HG03558 (cell line): ENCODE results near the gene CTNNA3.

ENCODE experiments used
- ATAC-seq: cut with Tn5 transposase; IDR thresholded peaks from one replicate; pipeline ENCODE4 v1.9.1; 2021; ENCODE audit warnings: moderate number of reproducible peaks; ENCODE audit not compliant: unreplicated experiment; ENCODE audit errors: extremely low read depth

Gene CTNNA3

GRCh38 chr10:66804962-66805361 is 891.0 kb downstream of the CTNNA3 start:
- no peak for ATAC-seq

GRCh38 chr10:66803174-66803573 is 892.8 kb downstream of the CTNNA3 start:
- ATAC-seq: no peak

DNA sequence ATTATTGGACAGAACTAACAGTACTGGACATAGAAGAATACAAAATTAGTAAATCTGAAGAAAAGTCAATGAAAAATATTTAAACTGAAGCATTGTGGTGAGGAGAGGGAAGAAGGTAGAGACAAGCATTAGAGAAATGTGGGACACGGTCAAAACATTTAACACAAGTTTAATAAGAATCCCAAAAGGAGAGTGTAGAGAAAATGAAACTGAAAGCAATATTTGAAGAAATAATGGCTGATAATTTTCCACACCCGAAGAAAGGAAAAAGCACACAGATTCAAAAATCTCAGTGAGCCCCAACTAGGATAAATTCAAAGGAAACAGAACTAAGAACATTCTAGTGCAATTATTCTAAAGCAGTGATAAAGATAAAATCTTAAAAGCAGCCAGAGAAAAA is 896.5 kb downstream of the CTNNA3 start:
- ATAC-seq: no peak

DNA sequence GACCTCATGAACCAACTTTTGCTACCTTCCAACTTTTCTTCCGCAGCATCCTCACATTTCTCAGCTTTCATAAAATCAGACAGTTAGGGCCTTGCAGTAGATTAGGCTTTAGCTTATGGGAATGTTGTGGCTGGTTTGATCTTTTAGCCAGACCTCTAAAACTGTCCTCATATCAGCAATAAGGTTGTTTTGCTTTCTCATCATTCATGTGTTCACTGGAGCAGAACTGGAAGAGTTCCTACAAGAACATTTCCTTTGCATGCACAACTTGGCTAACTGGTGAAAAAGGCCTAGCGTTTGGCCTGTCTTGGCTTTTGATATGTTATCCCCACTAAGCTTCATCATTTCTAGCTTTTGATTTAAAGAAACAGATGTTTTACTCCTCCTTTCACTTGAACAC is 900.1 kb downstream of the CTNNA3 start:
- ATAC-seq: no peak

- ATAC-seq: no peak
Measured at GRCh38 chr10:66792441-66792840, 903.6 kb downstream of the CTNNA3 start.

GRCh38 chr10:66788178-66788987 is 907.6 kb downstream of the CTNNA3 start:
- no peak for ATAC-seq

DNA sequence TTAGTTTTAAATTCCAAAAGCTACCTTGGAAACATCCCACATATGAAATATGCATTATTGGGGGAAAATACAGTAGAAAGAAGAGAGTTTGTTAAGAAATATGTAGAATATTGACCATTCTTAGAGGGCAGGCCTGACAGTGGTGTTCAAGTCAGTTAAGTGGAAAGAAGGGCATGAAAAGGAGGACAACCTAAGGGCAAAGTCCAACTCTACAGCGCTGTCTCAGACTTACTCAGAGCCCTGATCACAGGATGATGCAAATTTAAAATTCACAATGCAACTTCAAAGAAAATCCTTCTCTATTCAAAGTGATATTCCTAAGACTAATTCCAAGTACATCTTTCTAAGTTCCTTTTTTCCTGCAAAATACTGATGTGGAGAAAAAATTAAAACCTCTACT is 909.3 kb downstream of the CTNNA3 start:
- no peak for ATAC-seq

DNA sequence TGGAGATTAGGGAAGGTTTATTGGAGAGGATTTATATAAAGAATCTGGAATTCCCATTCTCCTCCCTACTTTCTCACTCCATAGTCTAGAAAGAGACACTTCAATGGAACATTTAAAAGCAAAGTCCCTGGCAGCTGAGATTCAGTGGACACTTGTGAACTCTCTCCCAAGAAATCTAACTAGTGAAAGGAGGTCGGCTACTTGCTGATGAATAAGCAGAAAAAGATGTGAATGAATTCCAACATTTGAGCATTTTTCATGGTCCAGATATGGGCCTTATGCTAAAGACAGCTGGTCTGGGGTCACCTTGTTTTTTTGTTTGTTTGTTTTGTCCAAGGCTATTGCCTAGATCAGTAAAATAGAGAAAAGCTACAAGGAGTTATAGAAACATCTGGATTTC is 911.2 kb downstream of the CTNNA3 start:
- ATAC-seq: no peak

GRCh38 chr10:66783316-66783715 is 912.7 kb downstream of the CTNNA3 start:
- no peak for ATAC-seq

DNA sequence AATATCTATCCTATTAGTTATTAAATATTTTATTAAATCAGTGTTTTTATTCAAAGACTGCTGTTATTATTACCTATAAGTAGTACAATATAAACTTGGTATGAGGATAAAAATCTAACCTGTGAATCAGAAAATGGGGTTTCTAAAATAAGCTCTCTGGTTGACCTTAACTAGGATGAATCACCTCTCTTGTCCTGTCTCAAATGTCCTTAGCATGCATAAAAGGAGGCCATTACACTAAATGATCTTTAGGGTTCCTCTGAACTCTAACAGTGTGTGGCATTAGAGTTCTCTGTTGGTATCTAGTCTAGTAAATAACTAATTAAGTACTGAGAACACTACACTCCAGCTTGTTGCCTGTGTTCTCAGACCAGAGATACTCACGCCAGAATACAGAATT is 913.2 kb downstream of the CTNNA3 start:
- no peak for ATAC-seq

DNA sequence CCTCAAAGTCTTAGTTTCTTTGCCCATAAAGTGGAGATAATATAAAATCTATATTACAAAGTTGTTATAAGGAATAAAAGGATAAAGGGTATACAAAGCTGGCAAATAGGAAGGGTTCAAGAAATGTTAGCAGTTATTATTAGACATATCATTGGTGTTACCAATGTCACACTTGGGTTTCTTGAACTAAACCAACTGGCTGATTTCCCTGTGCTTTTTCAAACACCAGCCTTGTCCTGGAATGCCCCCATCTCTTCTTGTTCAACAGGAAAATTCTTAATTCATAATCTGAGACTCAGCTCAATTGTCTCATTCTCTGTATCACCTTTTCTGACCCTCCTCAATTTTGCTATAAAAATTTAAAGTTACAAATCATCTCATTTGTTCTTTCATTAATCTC is 913.9 kb downstream of the CTNNA3 start:
- no peak for ATAC-seq

GRCh38 chr10:66780796-66781195 is 915.2 kb downstream of the CTNNA3 start:
- no peak for ATAC-seq

DNA sequence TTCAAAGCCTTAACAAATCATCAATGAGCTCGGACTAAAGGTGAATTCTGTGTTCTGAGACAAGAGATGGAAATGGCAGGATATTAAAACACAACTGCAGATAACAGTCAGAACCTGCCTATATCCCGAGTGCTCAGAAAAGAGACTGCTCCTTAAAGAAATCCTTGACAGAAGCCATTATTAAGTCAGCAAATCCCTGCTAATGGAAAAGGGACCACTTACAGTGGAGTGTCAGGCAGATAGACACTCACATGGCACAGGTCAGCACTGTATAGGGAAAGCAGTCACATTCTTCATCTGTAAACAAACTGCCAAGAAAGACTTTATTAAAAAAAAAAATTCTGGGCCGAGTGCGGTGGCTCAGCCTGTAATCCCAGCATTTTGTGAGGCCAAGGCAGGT is 917.6 kb downstream of the CTNNA3 start:
- no peak for ATAC-seq

- no peak for ATAC-seq
Measured at GRCh38 chr10:66777665-66778064, 918.3 kb downstream of the CTNNA3 start.

DNA sequence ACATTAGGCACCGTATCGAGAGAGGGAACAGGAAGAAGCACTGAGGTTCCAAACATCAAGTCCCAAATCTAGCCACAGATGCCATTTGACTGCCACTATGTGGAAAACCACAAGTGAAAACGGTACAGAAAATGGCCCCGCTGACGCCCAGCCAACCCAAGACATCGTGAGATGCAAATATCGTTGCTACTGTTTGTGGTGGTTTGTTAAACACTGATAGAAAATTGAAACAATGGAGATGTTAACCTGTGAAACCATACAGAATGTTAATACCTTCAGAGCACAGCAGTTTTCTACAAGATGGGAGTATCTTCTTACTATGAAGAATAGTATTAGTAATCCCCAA is 922.5 kb downstream of the CTNNA3 start:
- no peak for ATAC-seq

DNA sequence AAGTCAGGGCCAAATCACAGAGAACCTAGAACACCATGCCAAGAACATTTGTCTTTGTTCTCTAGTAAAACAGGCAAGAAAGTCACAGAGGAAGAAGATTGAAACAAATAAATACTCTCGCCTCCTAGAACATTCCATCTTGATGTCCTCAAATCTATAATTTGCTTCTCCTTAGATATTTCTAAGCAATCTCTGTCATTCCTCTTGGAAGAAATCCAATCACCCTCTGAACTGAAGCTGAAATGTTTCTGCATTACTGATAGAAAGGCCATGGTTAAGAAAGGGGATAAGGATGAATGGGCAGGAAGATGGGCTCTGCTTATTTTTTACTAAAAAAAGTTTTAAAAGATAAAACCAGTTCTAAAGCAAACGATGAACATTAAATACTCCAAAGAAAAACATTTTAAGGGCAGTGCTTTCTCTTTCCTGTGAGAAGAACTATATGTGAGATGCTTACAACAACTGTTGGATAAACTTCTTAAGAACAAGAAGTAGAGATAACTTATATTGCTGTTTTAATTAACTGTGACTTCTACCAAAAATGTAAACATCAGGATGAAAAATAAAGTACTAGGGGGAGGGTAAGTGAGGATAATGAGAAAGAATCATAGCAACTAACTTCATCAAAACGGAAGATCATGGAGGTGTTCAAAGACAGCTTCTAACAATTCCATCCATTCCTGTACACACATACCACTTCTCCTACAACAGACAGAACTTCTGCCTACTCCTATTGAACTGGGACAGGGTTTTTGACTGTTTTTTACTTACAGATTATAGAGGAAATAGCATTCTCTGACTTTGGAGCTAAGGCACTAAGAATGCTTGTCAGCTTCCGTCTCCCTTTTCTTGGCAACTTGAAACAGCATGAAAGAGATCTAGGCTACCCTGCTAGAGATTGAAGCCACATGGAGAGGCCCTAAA is 923.2 kb downstream of the CTNNA3 start:
- ATAC-seq: no peak

DNA sequence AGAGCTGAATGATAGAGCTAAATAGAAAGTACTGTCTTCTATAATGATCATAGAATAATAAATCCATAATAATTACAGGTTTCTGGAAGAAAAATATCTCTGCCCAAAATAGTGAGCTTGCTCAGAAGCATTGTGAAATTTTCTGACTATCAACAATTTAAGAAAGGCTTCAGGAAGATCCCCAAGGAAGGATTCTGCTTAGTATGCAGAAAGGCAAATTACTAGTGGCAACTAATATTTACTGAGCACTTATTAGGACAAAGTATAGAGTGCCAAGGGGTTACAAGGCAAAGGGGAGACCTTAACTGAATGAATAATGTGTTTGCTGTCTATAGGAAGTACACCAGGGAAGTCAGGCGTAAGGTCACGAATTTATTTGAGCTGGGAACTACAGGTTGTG is 928.3 kb downstream of the CTNNA3 start:
- no peak for ATAC-seq

DNA sequence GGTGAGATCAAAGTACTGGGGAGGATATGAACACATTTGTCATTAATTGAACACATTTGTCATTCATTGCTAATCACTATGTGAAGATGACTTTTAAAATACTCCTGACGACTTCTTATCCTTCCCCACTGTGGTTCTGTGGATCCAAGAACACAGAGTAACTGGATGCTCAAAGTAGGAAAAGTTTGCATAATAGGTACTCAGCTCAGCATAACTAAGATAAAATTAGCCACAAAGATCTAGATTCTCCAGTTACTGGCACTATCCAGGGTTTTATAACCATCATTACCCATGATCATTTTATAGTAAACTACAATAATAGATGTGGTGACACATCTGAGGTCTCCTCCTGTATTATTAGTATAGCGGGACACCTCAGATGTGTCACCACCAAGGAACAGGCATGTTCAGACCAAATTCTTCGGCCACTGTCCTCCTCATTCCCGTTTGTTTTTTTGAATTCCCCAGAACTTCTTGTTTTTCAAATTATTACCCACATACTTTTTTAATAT is 933.7 kb downstream of the CTNNA3 start:
- no peak for ATAC-seq

DNA sequence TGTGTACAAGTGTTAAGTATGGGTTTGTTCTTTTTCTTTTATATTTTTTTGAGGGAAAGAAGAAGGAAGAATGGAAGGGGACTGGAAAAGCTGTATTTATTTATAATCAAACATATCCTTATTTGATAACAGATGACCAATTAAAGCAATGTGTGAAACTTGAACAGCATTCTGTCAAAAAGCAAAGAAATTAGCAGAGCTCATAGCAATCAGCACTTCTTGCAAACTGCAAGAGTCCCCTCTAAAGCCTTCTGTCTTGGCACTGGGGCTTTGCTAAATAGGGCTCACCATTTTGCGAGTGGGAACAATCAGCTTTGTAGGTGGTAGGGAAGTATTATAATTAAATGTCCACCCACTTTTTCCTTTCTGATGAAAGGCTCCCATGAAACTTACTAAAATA is 935.1 kb downstream of the CTNNA3 start:
- no peak for ATAC-seq

- no peak for ATAC-seq
Measured at GRCh38 chr10:66755474-66755873, 940.5 kb downstream of the CTNNA3 start.

DNA sequence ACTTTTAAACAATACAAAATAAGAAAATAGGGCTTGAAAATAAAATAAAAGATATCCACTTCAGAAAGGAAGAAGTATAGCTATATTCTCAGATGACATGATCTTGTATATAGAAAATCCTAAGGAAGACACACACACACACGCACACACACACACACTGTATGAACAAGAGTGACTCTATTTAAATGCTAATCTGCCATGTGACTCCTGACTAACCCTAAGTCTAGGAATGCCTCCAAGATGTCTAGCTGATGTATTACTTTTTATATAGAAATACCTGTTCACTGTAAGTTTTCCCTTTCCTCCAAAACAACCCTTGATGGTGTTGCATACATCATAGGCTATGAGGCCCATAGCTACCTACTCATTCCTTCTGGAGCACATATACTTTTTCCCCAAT is 943.3 kb downstream of the CTNNA3 start:
- ATAC-seq: no peak
